Epithelial cell of esophagus (primary cell): Measurements from ENCODE around the gene FOS.

Source experiments
- DNase-seq: peaks from one replicate; pipeline ENCODE4 v3.0.0; 2010; ENCODE audit warnings: low read depth
- H3K4me3 ChIP-seq: 2 replicates; pipeline ENCODE4 v1.5.1; 2011; ENCODE audit warnings: mild to moderate bottlenecking, low read length, control low read depth
- TF ChIP-seq, protein P1 (sequence below): IDR thresholded peaks from 2 replicates; pipeline ENCODE4 v1.5.1; 2011; ENCODE audit warnings: low read depth, mild to moderate bottlenecking, low read length, control low read depth, inconsistent platforms; ENCODE audit not compliant: insufficient read depth; ENCODE audit errors: missing control alignments

Gene FOS

DNA sequence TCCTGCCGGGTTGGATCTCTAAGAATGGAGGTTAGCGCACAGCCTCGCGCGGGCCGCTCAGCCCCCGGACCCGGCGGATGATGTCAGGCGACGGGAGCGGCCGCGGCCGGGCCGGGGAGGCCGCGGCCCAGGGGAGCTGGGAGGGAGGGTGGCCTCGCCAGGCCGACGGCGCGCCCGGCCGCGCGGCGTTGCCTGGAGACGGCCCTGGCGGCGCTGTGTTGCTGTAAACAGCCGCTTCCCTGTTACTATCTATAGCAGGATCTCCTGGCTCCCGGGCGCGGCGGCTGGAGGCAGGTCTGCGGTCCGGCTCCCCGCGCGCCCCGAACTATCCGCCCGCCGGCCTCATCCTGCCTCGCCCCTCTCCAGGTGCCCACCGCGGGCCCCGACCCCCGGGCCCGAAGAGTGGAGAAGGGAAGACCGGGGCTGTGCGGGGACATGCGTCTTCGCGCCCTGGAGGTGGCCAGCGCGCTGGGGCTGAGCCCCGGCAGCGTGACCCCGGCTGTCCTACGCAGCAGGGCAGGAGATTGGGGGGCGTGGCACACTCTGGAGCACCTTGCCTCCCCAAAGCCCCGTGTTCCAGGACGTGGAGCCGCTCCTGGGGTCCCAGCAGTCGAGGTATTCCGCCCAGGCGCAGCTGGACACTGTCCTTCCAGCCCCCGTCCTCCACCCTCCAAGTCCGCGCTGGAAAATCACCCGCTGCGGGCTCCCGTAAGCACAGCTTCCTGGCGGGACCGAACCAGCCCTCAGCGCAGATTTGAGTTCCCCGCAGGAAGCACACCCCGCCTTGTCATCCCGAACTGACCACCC lies 1.4 kb upstream of the FOS start:
- peak overlapping the region; percentile 79 for H3K4me3 ChIP-seq
- peak; percentile 79 for DNase-seq
- TF ChIP-seq, protein P1, sequence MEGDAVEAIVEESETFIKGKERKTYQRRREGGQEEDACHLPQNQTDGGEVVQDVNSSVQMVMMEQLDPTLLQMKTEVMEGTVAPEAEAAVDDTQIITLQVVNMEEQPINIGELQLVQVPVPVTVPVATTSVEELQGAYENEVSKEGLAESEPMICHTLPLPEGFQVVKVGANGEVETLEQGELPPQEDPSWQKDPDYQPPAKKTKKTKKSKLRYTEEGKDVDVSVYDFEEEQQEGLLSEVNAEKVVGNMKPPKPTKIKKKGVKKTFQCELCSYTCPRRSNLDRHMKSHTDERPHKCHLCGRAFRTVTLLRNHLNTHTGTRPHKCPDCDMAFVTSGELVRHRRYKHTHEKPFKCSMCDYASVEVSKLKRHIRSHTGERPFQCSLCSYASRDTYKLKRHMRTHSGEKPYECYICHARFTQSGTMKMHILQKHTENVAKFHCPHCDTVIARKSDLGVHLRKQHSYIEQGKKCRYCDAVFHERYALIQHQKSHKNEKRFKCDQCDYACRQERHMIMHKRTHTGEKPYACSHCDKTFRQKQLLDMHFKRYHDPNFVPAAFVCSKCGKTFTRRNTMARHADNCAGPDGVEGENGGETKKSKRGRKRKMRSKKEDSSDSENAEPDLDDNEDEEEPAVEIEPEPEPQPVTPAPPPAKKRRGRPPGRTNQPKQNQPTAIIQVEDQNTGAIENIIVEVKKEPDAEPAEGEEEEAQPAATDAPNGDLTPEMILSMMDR, result no peak

DNA sequence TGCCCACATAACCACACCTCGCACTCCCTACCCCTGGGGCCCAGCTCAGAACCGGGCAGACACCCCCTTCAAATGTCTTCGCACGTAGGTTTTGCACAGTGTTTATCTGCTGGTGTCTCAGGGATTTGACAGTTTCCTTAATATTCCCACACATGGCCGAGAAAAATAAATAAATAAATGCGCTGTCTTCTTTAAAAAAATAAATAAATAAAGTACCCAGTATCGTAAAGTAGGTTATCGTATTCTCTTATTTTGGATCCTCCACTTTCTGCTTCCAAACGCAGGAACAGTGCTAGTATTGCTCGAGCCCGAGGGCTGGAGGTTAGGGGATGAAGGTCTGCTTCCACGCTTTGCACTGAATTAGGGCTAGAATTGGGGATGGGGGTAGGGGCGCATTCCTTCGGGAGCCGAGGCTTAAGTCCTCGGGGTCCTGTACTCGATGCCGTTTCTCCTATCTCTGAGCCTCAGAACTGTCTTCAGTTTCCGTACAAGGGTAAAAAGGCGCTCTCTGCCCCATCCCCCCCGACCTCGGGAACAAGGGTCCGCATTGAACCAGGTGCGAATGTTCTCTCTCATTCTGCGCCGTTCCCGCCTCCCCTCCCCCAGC lies 710 bp upstream of the FOS start:
- H3K4me3 ChIP-seq, result peak overlapping the region; percentile 79
- DNase-seq, result no peak
- TF ChIP-seq, protein P1, result no peak

DNA sequence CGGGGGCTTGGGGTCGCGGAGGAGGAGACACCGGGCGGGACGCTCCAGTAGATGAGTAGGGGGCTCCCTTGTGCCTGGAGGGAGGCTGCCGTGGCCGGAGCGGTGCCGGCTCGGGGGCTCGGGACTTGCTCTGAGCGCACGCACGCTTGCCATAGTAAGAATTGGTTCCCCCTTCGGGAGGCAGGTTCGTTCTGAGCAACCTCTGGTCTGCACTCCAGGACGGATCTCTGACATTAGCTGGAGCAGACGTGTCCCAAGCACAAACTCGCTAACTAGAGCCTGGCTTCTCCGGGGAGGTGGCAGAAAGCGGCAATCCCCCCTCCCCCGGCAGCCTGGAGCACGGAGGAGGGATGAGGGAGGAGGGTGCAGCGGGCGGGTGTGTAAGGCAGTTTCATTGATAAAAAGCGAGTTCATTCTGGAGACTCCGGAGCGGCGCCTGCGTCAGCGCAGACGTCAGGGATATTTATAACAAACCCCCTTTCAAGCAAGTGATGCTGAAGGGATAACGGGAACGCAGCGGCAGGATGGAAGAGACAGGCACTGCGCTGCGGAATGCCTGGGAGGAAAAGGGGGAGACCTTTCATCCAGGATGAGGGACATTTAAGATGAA lies 630 bp downstream of the FOS start:
- no peak for DNase-seq
- TF ChIP-seq, protein P1, result no peak
- H3K4me3 ChIP-seq, result peak overlapping the region; percentile 79

DNA sequence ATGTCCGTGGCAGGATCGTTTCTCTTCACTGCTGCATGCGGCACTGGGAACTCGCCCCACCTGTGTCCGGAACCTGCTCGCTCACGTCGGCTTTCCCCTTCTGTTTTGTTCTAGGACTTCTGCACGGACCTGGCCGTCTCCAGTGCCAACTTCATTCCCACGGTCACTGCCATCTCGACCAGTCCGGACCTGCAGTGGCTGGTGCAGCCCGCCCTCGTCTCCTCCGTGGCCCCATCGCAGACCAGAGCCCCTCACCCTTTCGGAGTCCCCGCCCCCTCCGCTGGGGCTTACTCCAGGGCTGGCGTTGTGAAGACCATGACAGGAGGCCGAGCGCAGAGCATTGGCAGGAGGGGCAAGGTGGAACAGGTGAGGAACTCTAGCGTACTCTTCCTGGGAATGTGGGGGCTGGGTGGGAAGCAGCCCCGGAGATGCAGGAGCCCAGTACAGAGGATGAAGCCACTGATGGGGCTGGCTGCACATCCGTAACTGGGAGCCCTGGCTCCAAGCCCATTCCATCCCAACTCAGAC lies 1.2 kb downstream of the FOS start:
- TF ChIP-seq, protein P1, result no peak
- peak overlapping the region; percentile 79 for H3K4me3 ChIP-seq
- DNase-seq, result no peak

DNA sequence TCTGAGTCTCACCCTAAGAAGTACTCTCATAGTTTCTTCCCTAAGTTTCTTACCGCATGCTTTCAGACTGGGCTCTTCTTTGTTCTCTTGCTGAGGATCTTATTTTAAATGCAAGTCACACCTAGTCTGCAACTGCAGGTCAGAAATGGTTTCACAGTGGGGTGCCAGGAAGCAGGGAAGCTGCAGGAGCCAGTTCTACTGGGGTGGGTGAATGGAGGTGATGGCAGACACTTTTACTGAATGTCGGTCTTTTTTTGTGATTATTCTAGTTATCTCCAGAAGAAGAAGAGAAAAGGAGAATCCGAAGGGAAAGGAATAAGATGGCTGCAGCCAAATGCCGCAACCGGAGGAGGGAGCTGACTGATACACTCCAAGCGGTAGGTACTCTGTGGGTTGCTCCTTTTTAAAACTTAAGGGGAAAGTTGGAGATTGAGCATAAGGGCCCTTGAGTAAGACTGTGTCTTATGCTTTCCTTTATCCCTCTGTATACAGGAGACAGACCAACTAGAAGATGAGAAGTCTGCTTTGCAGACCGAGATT lies 1.7 kb downstream of the FOS start:
- no peak for DNase-seq
- TF ChIP-seq, protein P1, result no peak
- H3K4me3 ChIP-seq, result peak overlapping the region; percentile 79

DNA sequence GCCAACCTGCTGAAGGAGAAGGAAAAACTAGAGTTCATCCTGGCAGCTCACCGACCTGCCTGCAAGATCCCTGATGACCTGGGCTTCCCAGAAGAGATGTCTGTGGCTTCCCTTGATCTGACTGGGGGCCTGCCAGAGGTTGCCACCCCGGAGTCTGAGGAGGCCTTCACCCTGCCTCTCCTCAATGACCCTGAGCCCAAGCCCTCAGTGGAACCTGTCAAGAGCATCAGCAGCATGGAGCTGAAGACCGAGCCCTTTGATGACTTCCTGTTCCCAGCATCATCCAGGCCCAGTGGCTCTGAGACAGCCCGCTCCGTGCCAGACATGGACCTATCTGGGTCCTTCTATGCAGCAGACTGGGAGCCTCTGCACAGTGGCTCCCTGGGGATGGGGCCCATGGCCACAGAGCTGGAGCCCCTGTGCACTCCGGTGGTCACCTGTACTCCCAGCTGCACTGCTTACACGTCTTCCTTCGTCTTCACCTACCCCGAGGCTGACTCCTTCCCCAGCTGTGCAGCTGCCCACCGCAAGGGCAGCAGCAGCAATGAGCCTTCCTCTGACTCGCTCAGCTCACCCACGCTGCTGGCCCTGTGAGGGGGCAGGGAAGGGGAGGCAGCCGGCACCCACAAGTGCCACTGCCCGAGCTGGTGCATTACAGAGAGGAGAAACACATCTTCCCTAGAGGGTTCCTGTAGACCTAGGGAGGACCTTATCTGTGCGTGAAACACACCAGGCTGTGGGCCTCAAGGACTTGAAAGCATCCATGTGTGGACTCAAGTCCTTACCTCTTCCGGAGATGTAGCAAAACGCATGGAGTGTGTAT lies 2.4 kb downstream of the FOS start:
- TF ChIP-seq, protein P1, result no peak
- DNase-seq, result peak; percentile 31
- H3K4me3 ChIP-seq, result peak overlapping the region; percentile 79
